Measurements from ENCODE around the gene GLI1.

Gene GLI1

DNA sequence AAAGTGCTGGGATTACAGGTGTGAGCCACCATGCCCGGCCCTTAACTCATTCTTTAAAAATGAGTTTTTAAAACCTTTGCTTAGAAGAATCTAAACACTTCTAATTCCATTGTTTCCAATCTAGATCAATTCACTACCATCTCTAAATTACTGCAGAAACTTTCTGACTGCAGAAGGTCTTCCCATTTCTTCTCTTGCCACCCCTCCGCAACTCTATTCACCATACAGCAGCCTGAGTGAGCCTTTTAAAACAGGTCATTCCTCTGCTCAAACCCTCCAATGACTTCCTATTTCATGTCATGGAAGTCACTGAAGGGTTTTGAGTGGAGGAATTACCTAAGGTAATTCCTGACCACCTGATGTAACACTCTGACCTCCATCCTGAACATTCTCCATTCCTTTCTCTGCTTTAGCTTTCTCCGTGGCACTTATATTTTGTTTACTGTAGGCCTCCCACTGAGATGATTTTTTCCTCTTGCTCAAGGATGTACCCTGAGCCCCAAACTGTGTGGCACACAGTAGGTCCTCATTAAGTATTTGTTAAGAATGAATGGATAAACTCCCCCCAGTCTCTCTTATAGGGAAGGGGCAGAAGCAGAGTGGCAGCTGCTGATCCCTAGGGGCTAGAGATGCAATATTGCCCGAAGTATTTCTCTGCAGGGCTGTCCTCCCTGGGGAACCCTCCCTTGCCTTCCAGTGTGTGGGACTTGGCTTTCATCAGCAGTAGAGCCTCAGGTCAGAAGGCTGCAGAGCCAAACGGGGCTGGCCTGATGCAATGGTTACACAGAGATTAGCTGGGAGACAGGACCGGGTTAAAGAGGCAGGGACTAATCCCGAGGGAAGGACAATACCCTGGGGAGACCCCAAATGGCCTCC lies 59.6 kb downstream of the GLI1 start:
- DNase-seq (ENCODE audit: low read depth) = peak; percentile 39
- H3K4me3 ChIP-seq (ENCODE audit: low read length) = peak overlapping the region; percentile 98
- TF ChIP-seq, protein P1, sequence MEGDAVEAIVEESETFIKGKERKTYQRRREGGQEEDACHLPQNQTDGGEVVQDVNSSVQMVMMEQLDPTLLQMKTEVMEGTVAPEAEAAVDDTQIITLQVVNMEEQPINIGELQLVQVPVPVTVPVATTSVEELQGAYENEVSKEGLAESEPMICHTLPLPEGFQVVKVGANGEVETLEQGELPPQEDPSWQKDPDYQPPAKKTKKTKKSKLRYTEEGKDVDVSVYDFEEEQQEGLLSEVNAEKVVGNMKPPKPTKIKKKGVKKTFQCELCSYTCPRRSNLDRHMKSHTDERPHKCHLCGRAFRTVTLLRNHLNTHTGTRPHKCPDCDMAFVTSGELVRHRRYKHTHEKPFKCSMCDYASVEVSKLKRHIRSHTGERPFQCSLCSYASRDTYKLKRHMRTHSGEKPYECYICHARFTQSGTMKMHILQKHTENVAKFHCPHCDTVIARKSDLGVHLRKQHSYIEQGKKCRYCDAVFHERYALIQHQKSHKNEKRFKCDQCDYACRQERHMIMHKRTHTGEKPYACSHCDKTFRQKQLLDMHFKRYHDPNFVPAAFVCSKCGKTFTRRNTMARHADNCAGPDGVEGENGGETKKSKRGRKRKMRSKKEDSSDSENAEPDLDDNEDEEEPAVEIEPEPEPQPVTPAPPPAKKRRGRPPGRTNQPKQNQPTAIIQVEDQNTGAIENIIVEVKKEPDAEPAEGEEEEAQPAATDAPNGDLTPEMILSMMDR (IDR thresholded peaks at IDR 0.05; ENCODE audit: insufficient read depth, low read depth, low read length, missing control alignments) = no peak

DNA sequence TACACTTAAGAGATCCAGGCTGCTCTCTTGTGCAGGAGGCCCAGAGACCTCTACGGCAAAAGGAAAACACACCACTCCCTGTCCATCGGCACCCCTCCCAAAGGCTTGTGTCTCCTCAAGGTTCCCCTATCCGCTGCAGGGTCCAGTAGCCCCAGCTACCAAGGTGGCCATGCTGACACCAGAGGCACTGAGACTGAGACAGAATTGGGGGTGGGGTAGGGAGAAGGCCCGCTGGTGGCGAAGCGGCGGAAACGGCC lies 60.1 kb downstream of the GLI1 start:
- DNase-seq (ENCODE audit: low read depth) = peak; percentile 24
- TF ChIP-seq, protein P1 (IDR thresholded peaks at IDR 0.05; ENCODE audit: insufficient read depth, low read depth, low read length, missing control alignments) = no peak
- H3K4me3 ChIP-seq (ENCODE audit: low read length) = peak overlapping the region; percentile 98

DNA sequence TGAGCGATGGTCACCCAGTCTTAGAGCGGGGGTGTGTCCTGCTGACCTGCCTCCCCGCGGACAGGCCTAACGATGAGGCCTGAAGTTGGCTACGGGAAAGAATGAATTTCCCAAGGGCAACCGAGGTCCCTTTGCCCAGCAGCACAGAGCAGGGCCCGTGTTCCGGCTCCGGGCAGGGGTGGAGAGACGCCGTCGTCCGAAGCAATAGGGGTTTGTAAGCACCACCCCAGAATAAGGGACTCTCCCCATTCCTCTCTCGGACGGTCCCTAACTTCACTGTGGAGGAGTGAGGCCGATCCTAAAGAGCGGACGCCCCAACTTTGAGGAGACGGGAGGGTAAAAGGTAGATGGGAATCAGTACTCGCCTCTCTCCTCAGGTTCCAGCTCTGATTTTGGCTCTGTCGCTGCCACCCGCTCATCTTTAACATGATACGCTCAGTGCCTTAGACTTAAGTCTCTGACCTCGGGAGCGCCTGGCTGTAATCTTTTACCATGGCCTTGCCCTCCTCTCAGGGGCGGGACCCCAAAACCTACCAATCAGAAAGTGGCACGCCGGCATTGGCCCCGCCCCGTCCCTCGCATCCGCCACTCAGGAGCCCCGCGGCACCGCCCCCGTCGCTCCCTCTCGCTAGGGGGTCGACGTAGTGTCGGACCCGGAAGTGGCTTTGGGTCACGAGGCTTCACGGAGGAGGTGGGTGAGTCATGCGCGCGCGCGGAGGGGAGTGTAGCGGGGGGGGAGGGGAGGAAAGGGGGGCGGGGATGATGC lies 60.7 kb downstream of the GLI1 start, which contains the start of gene DDIT3:
Gene DDIT3 (minus strand): TSS at position 462 of the 766 bp plus-strand sequence. CDS start 3,108 bp downstream, outside the sequence.
- DNase-seq (ENCODE audit: low read depth) = peak; percentile 98
- TF ChIP-seq, protein P1 (IDR thresholded peaks at IDR 0.05; ENCODE audit: insufficient read depth, low read depth, low read length, missing control alignments) = no peak
- H3K4me3 ChIP-seq (ENCODE audit: low read length) = peak within 1 kb of the TSS; percentile 98

DNA sequence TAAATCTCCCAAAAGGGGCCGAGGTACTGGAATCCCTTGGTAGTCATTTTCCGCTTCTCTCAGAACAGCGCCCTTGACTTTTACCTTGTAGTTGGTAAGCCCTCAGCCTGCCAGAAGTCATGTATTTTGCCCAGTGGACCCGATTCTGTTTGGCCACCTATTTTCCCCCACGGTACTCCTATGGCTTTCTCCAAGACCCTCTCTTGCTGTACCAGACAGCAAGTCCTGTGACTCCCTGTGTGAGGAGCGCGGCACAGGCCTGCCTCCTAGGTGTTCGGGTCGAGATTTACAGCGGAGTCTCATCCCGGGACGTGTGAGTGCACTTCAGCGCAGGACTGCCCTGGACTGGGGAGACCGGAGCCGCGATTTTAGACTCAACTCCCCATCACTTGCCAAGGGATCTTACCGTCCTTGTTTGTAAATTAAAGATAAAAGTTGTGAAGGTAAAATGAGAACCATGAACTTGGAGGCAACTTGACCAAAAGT lies 62.0 kb downstream of the GLI1 start:
- TF ChIP-seq, protein P1 (IDR thresholded peaks at IDR 0.05; ENCODE audit: insufficient read depth, low read depth, low read length, missing control alignments) = peak; percentile 2
- peak; percentile 60 for DNase-seq (ENCODE audit: low read depth)
- H3K4me3 ChIP-seq (ENCODE audit: low read length) = no peak overlapping the region
